ENCODE data around the gene RUFY1.
"Not testable (repeated sequence)": the region's sequence is repeated elsewhere in the genome, so short reads cannot be mapped to it uniquely, and the experiment has no call there.

The RUFY1 gene

DNA sequence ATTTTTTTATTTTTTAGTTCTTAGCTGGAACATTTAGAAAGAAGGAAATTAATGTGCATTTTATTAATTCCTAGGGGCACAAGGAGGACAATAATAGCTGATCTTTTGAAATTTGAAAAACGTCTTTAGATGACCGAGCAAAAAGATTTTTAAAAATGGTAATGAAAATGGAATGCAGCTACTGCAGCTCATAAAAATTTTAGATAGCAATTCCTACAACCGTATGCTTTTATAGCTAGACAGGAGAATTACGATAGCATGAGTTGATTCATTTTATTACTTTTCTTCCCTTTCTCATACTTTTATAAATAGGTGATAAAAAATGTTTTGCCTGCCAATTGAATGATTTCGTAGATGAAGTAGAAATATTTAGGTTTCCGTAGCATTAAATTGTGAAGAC, 13.7 kb upstream of the RUFY1 start:
- no peak for DNase-seq

DNA sequence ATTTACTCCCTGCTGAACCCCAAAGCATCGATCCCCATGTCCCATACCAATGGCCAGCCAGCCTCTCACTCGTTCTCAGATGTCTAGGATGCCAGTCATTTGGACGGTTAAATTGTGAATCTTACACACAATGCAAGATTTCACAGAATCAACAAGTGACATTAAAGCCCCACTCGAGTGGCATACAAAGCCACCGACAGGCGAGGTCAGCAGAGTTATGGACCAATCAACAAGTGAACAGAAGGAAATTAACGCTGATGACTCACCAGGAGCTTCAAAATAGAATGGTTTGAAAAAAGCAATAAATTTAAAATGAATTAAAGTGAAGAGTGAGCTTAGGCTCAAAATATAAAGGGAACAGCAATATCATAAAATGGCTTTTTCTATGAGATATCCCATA, 8.2 kb upstream of the RUFY1 start:
- DNase-seq, result no peak

DNA sequence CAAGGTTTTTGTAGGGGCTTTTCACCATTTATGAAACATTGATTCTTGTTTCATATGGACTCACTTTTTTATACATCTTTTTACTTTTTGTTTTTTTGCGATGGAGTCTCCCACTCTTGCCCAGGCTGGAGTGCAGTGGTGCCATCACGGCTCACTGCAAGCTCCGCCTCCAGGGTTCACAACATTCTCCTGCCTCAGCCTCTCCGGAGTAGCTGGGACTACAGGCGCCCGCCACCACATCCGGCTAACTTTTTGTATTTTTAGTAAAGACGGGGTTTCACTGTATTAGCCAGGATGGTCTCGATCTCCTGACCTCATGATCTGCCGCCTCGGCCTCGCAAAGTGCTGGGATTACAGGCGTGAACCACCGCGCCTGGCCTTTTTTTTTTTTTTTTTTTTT, 7.1 kb upstream of the RUFY1 start:
- DNase-seq, result not testable (repeated sequence)

DNA sequence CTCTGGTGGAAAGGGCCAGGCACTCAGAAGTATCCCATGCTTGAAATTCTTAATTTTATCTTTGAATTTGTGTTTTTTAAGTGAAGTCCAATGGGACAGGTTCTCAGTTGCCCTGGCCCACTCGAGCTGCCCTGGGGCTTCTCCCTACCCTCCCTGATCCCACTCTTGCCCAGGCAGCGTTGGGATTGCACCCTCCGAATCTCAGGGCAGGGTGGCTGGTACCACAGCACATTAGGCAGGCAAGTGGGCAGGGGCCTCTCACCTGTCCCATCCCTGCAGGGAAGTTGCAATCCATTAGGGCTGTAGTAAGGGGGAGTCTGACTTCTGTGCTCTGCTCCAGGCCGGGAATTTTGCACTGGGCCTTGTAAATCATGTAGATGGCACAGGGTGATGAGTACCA, 2.7 kb downstream of the RUFY1 start:
- no peak for DNase-seq

DNA sequence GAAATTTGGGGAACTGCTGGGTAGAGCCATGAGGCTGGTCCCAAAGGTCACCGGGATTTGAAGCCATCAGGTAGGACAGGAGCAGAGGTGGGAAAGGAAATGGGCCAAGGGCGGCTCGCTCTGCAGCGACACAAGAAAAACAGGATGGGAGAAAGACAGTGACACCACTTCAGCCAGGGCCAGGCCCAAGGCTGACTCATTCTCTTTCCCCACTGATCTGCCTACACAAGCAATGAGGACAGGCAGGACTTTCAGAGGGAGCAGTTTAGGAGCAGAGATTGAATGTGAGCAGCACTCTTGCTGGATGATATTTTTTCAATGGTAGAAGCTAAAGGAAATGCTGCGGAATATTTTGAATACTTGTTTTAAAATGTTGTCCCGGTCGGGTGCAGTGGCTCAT, 3.5 kb downstream of the RUFY1 start:
- DNase-seq, result no peak

DNA sequence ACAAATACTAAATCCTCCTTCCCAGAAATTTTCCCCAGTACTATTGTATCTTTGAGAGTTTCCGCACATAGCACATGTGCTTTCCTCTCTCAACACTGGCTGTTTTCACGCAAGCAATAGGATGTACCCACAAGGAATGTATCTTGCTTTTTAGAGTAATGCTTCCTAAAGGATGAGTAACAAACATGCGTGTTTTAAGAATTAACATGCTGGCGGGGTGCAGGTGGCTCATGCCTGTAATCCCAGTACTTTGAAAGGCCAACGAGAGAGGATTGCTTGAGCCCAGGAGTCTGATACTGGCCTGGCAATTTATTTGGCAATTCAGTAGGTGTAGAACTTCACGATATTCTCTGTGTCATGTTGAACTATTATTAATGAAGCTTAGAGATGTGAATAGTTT, 4.6 kb downstream of the RUFY1 start:
- no peak for DNase-seq

DNA sequence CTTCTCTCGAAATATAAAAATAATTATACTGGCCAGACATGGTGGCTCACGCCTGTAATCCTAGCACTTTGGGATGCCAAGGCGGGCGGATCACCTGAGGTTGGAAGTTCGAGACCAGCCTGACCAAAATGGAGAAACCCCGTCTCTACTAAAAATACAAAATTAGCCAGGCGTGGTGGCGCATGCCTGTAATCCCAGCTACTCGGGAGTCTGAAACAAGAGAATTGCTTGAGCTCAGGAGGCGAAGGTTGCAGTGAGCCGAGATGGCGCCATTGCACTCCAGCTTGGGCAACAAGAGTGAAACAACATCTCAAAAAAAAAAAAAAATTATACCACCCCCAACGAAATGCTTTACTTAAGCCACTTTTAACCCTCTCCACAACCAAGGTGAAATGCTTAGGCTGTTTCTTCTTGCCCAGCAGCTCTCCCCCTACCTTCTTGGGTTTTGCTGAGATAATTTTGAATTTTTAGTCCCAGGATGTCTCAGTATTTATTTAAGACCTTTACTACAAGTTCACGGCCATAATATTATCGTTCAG, 8.0 kb downstream of the RUFY1 start:
- not testable (repeated sequence) for DNase-seq

DNA sequence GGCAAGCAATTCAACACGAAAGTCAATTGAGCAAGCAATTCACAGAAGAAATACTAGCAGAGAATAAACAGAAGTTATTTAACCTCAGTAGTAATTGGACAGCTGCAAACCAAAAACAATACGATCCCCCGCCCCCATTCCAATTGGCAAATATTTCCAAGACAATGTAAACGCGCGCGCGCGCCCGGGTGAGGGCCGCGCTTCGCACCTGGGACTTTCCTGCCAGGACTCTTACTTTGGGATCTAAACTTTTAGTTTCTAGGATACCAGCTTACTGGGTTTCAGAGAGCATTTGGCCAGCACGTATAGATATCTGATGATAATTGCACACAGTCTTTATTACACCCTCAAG, 8.6 kb downstream of the RUFY1 start:
- peak; percentile 22 for DNase-seq

DNA sequence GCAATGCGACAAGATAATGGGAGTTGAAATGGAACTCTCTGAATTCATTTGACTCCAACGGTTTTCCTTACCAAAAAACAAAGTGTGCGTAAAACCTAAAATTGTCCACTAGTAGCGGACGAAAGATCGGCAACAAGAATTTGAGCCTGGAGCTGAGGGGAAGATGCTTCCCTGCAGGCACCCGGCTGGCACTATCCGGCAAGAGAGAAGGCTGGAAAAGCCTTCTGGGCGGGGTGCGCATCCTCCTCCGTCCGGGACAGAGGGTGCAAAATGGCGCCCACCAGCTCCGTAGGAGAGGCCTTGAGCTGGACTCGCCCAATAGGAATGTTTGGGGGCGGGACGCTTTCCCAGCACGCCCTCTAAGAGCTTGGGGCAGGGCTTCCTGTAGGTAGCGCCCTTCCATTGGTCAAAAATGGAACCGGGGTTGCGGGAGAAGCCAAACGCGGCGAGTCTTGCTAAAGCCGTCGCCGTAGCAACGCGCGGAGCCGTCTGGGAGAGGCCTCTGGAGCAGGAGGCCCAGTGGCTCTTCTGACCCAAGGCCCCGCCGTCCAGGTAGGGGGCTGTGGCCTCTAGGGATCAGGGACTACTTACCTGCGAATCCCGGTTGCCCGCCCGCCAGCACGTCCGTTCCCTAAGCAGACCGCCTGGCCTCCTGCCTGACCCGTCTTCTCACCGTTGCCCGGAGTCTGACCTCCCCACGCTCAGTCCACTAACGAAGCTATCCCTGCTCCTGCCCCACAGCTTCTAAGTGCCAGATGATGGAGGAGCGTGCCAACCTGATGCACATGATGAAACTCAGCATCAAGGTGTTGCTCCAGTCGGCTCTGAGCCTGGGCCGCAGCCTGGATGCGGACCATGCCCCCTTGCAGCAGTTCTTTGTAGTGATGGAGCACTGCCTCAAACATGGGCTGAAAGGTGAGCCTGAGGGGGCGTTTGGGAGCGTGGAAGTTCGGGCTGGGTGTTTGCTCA, 9.2 kb downstream of the RUFY1 start:
- peak; percentile 98 for DNase-seq

DNA sequence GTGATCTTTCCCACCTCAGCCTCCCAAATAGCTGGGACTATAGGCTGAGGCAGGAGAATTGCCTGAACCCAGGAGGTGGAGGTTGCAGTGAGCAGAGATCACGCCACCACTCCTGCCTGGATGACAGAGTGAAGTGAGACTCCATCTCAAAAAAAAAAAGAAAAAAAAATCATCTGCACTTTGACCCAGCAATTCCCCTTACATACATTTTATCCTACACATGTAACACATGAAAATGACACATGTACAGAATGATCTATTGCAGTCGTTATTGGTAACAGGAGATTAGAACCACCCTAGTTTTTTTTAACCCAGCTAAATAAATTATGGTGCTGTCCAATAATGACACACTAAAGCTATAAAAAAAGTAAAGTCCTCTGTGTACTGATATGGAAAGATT, 14.2 kb downstream of the RUFY1 start:
- no peak for DNase-seq

DNA sequence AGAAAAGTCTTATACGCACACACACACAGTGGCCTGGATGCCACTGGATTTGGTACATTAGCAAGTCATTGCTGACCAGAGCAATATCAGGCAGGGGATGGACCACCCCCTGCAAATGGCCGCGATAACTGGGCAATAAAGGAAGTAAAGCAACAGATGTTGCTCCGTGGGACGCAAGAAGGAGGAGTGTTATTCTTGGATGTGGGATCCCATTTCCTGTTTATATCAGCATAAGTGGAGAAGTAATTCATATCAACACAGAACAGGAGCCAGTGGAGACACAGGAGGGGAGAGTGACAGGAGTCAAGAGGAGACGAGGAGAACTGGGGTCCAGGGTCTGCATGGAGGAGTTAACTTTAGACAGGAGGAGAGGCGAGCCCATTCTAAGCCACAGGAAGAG, 18.4 kb downstream of the RUFY1 start:
- DNase-seq, result no peak

DNA sequence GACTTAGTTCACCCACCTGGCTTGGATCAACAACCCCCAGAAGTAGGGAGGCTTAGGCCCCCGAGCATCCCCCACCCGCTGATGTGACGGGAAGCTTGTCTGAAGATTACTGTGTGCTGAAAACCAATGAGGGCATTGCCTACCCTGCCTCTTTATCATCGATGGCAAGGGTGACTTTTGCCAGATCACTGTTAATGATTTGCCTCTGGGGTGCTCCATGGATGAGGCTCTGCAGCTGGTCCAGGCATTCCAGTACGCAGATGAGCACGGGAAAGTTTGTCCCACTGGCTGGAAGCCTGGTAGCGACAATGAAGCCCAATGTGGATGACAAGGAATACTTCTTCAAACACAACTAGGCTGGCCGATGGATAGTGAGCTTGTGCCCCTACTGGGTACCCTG, 22.0 kb downstream of the RUFY1 start:
- no peak for DNase-seq

DNA sequence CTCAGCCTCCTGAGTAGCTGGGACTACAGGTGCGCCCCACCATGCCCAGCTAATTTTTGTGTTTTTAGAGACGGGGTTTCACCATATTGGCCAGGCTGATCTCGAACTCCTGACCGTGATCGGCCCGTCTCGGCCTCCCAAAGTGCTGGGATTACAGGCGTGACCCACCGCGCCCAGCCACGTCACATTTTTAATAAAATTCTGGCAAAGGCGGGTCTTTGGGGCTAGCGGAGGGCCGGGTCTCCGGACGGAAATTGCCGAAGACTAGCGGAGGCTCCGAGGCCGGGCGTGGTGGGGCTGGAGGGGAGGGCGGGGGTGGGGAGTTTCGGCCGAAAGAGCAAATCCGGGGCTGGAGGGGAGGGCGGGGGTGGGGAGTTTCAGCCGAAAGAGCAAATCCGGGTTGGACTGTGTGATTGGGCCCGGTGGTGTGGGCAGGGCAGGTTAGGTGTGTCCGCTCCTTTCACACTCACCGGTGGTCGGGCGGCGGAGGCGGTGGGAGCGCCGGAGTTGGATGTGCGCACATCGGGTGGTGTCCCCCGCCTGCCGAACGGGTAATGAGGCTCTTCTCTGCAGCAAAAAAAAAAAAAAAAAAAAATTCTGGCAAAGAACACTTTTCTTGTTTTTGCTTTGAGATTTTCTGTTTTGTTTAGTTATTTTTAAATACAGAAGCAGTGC, 27.1 kb downstream of the RUFY1 start:
- DNase-seq, result no peak

DNA sequence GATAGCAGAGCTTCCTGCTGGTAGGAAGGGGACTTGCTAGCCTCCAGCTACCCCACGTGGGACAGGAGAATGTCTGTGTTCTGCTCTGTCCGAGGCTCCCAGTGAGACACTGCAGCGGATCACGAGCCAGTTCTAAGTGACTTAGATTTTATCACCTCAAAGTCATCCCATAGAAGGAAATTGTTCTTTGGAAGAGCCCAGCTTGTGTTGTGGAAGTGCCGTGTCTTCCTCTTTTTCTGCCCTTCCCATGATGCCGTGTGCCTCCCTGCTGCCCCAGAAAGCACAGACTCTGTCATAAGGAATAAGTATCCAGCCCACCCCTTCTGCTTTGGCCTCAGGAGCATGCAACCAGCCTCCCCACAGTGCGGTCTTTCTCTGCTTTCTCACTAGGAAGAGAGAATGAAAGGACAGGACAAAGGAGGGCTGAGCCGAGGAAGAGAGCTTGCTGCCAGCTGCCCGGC, 35.6 kb downstream of the RUFY1 start:
- no peak for DNase-seq

DNA sequence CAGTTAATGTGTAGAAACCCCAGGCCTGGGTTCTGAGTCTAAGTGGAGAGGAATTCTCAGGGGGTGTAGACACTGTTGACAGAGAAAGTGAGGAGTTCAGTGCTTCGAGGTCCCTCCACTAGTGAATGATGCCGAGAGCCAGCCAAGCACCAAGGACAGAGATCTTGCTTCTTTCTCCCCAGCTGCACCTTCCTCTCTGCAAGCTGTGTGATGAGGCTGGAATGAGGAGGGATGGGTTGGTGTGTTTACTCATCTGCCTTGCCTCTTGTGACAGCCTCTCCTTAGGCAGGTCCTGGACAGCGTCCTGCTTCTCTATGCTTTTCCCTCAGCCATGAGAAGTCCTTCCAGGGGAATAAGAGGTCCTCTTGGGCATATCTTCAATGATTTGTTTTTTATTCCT, 37.8 kb downstream of the RUFY1 start:
- no peak for DNase-seq

DNA sequence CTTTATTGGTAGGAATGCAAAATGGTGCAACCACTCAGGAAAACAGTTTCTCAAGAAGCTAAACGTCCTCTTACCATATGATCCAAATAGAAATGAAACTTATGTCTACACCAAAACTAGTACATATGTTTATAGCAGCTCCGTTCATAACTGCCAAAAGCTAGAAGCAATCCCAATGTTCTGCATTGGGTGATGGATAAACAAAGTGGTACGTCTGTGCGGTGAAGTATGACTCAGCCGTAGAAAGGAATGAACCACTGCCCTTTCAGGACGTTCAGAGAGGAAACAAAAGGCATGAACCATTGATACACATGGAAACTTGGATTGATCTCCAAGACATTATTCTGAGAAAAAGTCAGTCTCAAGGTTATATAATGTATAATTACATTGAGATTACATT, 45.6 kb downstream of the RUFY1 start:
- no peak for DNase-seq

DNA sequence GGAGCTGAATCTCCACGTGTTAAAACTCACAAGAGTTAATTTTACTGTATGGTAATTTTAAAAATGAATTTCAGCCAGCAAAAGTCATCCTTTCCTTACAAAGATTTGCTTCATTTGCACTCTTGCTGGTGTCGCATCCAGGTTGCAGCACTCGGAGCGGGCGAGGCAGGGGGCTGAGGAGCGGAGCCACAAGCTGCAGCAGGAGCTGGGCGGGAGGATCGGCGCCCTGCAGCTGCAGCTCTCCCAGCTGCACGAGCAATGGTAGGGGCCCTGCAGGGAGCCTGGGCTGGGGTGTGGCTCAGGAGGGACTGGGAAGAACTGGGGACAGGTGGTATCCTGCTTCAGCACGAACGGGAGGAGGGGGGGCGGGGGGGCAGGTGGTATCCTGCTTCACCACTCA, 46.1 kb downstream of the RUFY1 start:
- DNase-seq, result no peak

DNA sequence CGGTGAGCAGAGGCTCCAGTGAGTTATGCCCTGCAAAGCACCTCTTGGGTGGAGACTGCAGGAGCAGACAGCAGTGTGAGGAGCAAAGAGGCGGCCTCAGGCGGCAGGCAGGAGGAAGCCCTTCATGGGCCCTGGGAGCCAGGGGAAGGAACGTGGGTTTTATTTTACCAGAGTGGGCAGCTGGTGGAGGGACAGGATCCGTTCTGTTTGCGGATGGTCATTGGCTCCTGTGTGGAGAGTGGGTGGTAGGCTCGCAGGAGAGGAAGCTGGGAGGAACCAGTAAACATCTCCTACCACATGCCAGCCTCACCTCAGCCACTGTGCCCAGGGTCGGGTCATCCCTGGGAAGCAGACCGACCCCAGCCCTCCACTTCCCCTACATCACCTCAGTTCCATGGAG, 48.7 kb downstream of the RUFY1 start:
- no peak for DNase-seq

DNA sequence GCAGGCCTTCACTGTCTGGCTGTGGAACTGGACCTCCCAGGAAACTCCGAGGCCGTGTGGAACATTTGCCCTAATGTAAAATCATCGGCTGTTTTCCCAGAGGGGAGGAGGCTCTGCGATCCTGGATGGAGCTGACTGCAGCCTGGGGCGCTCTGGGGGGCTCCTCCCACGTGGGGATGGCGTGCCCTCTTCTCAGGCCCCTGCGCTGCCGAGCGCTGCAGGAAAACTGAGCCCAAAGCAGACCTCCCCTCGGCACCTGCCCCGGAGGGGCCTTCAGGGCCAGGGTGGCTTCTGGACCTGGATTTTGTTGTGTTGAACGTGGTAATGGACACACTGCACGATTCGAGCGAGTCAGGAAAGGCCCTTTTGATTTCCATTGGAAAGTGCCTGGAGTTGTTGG, 49.2 kb downstream of the RUFY1 start:
- DNase-seq, result no peak

DNA sequence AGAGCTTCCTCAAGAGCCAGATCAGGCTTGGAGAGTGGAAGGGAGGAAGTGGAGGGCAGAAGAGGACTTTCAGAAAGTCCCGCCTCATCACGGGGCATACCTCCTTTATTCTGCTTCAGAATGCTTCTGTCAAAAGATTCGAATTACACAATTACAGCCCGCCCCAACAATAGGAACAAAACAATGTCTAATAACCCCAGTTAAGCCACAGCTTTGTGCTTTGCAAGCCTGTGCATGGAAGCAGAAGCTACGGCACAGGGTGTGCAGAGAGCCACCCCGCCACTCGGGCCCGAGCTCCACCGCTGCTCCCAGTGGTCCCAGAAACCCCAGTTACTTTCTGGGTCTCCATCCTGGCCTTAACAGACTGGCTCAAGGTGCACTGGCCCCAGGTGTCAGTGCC, 49.6 kb downstream of the RUFY1 start:
- DNase-seq, result no peak

DNA sequence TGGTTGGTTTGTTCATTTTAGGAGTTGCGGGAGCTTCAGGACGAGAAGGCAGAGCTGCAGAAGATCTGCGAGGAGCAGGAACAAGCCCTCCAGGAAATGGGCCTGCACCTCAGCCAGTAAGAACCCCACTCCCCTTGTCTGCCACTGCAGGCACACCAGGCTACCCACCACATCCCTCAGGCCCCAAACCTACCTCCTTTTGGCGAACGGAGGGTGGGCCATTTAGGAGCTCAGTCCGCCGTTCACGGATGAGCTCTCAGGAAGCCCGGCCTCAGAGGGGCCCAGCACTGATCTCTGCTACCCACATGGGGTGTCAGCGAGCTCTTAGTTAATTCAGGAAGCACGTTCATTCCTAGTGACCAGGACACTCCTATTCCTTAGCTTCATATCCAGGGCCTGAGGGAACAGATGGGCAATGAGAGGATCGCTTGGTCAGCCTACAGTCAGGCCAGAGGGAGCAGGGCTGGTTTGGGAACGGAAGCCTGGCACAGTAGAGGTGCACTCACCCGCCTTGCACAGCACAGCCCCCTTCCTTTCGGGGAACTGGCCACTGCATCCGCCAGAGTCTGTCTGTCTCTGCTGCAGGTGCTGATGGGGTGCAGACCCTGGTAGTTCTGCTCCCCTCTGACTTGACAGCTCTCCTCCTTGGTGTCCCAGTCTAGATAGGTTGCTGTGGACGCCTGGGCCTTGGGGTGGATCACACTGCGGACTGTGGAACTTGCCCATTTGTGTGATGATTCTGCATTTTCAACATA, 51.7 kb downstream of the RUFY1 start:
- DNase-seq, result no peak

DNA sequence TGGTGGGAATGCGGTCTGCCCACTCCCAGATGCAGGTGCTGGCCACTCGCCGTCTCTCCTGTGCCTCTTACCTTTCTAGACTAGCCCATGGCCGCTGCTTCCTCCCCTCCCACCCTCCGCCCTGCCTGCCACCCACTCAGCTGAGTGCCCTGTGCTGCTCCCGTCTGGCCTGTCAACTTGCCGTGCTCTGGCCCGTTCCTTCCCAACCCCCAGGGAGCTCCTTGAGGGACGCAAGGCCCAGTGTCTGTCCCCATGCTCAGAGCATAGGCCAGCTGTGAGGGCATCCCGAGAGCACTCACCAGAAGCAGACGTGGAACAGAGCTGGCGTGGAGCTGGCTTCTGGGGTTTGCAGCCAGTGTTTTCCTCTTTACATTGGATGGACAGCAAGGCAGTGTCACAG, 53.0 kb downstream of the RUFY1 start:
- no peak for DNase-seq
